Glomerular endothelial cell (primary cell): ENCODE measurements around the gene CLEC5A. TPM values are rescaled to one million over a fixed set of nuclear protein-coding genes. Genes with fewer than 3 reads are reported as not detected.
"Not testable (repeated sequence)": the region's sequence is repeated elsewhere in the genome, so short reads cannot be mapped to it uniquely, and the experiment has no call there.

ENCODE experiments used
- DNase-seq: peaks from one replicate; pipeline ENCODE4 v3.0.0-alpha.2; 2011; ENCODE audit warnings: low read depth, low spot score; ENCODE audit errors: extremely low read depth
- total RNA-seq: library from RNA; depleted of rRNA; stranded (reverse); fragments of >200 nt; gene quantifications from 2 replicates; pipeline ENCODE4 v1.2.3, GENCODE V29; 2015

The CLEC5A gene
- total RNA-seq: not detected in 2 replicates

DNA sequence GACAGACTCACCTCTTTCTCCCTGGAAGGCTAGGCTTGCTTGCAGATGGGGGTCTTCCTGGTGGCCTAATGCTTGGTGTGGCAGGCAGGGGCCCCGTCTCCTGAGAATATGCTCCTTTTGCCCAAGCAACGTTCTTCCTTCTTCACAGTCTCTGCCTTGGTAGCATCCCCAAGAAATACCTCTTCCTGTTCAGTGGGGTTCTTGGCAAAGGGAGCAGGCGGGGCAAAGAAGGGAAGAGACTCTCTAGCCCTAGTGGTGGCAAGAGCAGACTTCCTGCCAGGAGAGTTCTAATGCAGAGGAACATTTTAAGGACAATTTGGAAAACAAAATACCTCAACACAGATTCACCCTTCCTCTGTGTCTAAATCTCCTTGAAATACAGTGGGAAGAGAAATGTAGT, at the start of gene CLEC5A:
Gene CLEC5A (minus strand): TSS at position 179 of the 400 bp plus-strand sequence. CDS start 682 bp downstream, outside the sequence.
- no peak for DNase-seq

DNA sequence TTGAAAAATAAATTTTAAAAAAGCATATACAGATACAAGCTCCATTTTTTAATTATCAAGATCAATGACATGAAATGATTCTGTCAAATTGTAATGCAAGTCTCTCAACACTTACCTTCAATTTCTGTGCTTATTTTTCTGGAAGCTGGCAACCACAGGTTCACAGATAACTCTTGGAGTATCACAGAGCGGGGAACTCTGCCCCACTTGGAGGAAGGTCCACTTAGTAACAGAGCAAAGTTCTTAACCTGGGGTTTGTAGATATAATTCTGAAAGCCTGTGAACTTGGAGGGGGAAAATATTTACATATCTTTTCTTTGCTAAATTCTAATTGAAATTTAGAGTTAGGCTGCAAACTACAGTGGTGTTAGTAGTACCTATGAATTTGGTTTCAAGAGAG, 46.6 kb upstream of the CLEC5A start:
- DNase-seq: no peak

DNA sequence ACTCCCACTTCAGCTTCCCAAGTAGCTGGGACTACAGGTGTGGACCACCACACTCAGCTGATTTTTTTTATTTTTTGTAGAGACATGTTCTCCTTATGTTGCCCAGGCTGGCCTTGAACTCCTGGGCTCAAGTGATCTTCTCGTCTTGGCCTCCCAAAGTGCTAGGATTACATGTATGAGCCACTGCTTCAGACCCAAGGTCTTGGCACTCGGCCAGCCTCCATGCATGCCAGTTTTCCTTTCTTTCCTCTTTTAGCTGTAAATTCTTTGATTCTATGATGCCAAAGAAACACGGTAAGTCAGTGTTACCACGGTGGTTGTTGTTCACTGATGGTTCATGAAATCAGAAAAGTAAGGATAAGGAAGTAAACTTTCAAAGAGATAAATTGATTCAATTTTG, 45.9 kb upstream of the CLEC5A start:
- DNase-seq: no peak

DNA sequence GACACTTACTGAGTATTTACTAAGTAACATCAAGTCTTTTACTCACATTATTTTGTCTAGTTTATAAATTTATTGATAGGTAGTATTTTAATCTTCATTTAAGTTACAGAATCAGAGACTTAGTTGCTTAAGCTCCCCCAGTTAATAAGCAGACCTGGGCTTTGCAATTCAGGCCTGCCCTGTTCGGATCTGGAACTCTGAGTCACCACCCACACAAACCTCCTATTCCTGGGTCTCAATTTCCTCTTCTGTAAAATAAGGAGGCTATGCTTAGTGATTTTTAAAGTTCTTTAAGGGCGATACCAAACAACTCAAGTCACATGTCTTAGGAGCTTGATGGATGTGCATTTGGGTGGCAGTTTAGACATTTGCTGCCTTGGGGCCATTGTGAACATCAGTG, 45.4 kb upstream of the CLEC5A start:
- DNase-seq: no peak

DNA sequence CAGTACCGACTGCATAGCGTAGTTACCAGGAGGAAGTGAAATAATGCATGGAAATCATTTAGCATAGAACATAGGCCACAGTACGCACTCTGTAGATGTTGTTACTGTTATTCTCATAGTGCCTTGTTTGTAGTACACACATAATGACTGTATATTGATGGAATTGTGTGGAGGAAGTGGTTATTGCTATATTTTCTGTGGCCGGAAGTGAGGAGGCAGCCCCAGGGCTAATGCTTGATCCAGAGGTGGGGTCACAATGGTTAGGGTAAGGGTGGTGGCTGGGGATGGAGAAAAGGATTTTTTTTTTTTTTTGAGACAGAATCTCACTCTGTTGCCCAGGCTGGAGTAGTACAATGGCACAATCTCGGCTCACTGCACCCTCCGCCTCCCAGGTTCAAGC, 44.4 kb upstream of the CLEC5A start:
- DNase-seq: no peak

DNA sequence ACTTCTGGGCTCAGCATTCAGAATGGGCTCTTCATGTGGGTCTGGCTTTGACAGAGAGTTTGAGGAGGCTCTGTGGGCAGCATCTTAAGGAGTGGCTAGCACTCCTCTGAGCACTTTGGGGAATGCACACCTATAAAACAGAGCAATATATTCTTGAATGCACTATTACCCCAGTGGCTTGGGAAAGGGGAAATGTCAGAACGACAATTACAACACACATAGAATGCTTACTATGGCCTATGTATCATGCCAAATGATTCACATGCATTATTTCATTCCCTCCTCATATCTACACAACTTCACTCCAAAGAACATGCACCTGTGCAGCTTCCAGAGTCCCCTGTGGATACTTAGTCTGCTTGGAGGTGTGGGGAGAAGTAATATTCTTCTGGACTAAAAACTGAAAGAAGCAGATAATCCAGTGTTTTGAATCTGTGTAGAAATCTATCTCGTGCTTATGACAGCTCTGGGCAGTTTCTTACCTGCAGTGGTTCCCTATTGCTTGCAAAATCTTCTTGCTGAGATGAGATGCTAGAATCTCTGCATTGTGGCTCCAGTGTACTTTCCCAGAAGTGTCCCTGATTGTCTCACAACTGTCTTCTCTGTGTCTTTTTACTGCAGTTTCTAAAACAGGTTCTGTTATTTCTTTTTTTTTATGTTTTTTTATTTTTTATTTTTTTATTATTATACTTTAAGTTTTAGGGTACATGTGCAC, 43.4 kb upstream of the CLEC5A start:
- DNase-seq: no peak

DNA sequence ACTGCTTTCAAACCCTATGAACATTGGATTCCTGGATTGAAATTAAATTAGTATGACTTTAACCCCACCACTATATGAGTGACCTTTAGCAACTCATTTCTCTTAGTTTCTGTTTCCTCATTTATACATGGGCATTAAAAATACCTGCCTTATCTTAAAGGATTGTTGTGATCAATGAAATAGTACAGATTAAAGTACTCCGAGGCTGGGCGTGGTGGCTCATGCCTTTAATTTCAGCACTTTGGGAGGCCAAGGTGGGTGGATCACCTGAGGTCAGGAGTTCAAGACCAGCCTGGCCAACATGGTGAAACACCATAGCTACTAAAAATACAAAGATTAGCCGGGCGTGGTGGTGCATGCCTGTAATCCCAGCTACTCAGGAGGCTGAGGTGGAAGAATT, 41.0 kb upstream of the CLEC5A start:
- DNase-seq: not testable (repeated sequence)

DNA sequence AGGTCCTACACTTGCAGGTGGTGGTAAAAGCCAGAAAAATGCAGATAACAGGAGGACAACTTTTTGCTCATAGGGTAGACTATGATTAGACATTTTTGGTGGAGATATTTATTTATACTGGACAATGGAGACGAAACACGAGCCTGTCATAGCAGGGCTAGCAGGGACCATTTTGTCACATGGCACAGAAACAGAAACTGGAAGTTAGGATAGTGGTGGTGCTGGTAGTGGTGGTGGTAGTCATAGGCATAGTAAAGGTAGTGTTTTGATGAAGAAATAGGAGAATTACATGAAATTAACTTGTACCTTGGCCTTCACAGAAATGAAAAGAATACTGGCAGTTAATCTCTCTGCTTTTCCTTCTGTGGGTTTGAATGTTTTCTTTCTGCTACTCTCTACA, 40.1 kb upstream of the CLEC5A start:
- DNase-seq: no peak

DNA sequence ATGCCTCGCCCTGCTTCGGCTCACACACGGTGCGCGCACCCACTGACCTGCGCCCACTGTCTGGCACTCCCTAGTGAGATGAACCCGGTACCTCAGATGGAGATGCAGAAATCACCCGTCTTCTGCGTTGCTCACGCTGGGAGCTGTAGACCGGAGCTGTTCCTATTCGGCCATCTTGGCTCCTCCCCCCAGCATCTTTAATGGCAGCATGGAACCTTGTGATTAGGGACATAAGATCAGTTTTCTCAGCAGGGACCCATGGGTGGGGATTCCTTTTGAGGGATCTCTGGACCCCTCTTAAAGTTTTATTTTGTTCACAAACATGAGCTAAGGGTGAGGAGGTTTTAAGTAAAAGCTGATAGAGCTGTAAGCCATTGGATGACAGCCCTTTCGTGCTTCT, 39.2 kb upstream of the CLEC5A start:
- not testable (repeated sequence) for DNase-seq

DNA sequence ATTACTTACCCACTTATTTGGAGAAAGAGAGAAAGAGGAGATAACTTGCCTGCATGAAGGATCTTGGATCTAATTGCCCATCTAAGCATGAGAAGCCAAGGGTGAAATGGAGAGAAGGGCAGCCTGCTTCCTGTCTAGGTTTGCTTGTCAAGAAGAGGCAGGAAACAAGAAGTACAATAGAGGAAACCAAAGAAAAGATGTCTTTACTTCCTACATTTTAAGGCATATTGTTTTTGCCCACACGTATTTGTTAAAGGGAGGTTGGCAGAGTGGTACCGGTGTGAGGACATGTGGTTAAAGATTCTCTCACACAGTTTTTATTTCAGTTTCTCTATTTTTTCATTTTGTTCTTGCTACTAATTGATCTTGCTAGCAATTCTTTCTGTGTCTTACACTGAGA, 32.8 kb upstream of the CLEC5A start:
- no peak for DNase-seq

DNA sequence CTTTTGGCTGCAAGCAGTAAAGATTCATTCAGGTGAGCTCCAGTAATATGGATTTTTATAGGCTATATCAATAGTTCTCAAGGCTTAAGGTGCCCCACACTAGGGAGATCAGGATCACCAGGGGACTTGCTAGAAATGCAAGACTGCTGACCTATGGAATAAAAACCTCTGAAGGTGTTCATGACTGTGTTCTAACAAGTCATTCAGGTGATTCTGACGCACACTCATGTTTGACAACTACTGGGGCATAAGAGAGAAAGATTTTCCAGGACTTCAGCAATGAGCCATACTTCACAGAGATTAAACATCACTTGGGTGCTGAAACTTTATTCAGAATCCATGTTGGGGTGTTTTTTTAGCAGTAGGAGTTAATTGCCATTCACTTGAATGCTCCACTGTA, 31.6 kb upstream of the CLEC5A start:
- DNase-seq: no peak

DNA sequence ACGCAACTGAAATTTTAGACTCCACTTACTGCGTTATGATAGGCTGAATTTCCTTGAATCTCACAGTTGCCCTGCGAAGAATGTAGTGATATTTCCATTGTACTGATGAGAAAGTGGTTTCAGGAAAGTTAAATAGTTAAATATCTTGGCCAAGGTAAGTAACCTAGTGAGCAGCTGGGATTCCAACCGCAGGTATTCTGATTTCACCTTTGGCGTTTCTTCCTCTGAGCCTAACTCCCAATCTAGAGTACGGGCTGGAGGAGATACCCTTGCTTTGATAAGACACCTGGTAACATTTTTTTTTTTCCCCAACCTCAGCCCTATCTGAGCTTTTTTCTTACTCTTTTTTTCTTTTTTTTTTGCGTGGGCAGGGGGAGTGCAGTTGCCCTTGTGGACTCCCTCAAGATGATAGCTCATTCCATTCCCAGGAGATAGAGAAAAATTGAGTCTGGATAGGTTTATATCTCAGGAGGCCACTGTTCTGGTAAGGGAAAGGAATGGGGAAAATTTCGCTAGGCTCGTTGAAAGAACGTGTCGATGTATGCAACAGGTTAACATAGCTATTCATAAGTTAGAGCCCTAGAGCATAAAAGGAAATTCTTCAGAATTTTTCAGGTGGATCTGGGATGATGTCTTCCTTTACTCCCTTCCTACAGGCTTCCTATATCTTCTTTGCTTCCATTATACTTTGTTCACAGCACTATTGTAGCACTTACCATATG, 29.9 kb upstream of the CLEC5A start:
- no peak for DNase-seq

DNA sequence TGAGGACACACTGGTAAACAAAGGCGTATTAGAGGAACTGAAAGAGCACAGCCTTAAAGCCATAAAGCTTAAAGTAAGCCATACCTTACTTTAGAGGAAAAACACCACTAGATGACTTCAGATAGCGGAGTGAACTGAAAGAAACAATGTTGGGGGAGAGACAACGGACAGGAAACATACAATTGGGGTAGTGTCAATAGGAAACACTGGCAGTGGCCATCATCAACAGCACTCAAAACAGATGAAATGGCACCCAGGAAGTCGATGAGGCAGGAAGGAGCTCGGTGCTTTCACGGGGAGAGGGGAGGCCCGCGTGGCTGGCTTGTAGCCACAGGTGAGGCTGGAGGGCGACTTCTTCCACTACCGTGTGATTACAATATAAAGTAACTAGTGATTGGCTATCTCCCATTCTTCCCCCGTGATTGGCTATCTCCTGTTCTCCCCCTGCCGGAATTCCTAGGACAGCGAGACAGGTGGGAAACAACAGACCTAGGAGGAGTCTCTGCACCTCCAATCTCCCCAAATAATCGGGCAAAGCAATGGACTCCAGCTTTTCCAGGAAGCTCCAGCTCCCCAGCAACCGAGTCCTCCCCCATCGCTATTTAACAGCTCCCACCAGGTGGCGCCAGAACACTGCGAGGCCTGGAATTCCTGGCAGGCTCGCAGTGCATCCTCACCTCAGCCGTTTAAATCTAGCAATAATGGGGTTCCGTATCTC, 29.2 kb upstream of the CLEC5A start:
- peak; percentile 2 for DNase-seq

DNA sequence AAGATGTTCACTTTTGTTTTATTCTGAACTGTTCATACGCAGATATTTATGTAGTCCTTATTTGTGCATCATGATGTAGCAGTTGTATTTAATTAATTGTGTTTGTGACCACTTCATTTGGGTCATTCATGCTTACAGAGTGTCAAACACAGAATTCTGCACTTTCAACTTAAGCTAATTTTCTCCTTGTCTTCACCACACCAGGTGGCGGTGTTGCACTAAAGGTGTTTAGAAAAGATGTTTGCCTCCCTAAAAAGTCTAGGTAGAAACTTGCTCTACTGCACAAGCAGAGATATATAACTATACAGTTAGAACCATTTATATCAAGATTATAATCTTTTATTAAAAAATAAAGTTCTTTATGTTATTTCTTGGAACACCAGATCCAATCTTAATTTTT, 28.1 kb upstream of the CLEC5A start:
- no peak for DNase-seq

DNA sequence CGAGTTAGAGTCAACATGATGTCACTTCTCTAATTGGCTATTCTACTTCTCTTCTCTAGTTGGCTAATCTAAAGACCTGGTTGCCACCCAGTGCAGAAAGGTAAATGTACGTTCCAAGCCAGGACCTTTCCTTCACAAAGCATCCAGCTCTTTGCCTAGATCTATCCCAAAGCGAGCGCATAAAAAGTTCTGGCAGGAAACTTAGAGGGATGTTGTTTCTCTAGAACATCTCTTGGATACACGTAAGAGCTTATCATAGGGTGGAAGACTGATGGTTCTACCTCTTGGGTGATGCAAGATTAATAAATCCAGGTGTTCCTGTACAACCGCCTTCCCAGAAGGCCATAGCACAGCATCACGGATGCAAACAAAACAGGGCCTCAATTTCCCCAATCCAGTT, 26.9 kb upstream of the CLEC5A start, which contains the start of gene TAS2R38:
Gene TAS2R38 (minus strand): TSS at position 101 of the 400 bp plus-strand sequence. CDS start 84 bp downstream, at position 17.
- DNase-seq: no peak

DNA sequence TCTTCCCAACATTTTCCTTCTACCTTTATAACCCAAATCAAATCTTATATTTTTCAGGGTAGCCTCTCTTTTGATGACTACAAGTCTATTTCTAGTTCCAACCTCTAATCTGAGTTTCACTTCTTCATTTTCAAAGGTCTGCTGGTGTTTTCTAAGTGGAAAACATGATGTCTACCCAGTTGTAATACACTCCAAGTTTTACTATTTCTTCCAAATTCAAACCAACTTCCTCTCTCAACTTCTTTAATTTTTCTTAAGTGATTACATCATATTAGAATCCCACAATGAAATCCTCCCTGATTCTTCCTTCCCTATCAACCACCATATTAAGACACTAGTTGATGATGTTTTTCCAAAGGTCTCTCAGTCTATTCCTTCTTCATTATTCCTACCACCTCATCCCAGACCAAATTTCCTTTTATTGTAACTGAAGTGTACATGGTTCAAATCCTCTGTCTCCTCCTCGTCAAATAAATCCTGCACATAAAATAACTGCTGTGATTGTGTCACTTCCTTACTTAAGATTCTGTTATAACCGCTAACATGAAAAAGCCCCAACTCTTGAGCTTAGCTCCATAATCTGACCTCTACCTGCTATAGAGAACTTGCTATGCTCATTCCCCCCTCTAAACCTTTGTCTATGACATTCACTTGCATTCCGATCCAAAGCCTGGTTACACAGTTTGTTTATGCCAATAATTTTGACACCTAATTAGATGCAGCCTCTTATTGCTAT, 14.1 kb upstream of the CLEC5A start:
- no peak for DNase-seq

DNA sequence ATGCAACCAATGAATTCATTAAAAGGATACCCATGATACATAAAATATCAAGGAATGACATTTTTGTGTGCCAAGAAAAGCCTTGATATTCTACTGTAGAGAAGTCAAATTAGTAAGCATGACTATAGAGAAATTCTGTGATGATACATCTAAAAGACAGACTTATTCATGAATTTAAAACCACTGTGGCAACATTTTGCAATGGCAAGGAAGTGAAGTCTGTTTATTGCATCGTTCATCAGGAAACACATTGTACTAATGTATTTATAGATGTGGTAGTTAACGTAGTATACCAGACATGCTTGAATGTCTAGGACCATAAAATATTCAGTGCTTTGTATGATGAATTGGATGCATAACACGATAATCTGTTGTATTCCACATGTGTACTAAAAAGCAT, 9.3 kb upstream of the CLEC5A start:
- no peak for DNase-seq

DNA sequence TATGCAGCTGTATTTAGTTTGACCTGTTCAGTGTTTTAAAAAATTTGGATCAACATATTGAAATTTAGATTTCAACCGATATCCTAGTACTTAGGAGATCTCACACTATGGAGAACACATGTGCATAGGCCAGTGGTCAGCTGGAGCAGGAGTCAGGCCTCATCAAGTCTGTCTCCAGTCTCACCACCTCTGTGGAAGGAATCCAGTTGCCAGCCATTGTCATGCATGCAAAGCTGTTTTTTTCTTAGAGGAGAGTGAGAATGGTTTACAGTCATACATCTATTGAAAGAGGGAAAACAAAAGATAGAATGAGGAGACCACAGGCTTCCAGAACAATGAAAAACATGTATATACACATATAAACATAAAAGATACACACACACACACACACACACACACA, 7.6 kb upstream of the CLEC5A start:
- DNase-seq: no peak

DNA sequence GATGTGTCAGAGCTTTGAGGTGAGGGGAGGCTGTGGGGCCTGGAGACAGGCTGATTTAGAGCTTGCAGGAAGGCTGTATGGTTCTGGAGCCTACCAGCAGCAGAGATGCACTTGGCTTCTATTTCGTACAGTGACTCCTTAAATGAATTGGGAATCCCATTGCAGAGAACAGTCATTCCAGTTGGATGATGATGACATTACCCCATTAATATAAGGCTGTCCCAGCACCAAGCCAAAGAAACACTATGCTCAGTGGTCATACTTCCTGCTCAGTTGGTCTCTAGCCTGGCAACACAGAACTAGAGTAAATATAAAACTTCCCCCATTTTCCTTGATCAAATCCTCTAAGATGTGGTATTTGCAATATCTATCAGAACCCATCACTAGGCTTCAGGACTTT, 5.7 kb upstream of the CLEC5A start:
- DNase-seq: no peak

DNA sequence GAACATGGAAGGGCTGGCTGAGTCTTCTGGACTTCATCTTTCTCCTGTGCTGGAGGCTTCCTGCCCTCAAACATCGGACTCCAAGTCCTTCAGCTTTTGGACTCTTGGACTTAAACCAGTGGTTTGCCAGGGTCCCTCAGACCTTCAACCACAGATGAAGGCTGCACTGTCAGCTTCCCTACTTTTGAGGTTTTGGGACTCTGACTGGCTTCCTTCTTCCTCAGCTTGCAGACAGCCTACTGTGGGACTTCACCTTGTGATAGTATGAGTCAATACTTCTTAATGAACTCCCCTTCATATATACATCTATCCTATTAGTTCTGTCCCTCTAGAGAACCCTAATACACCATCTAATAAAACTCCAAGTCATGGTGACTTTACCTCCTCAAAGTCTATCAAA, 4.0 kb upstream of the CLEC5A start:
- no peak for DNase-seq

DNA sequence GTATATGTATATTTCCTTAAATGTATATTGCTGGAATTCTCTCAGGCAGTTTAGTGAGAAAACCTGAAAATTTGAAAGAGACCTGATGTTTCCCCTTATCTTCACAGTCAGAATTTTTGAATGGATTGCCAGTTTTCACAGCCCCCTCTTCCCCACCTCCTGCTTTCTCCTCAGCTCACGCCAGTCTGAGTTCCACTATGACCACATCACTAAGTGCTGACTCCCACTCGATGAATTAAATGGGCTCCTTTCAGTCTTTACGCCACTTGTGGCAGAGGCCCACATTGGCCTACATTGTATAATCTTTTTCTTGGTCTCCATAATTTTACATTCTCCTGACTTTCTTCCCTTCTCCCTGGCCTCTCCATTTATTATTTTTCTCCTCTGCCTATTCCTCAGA, 3.1 kb upstream of the CLEC5A start:
- no peak for DNase-seq
